ENCODE results near the gene SMIM21.

SMIM21 gene

GRCh38 chr18:75421656-75422055 is 5.8 kb downstream of the SMIM21 start:
- no peak for DNase-seq

GRCh38 chr18:75418293-75419005 is 9.1 kb downstream of the SMIM21 start:
- DNase-seq, result no peak

GRCh38 chr18:75410611-75411010 is 16.9 kb downstream of the SMIM21 start:
- DNase-seq, result no peak

GRCh38 chr18:75409806-75410205 is 17.7 kb downstream of the SMIM21 start:
- peak; percentile 21 for DNase-seq

GRCh38 chr18:75408554-75409506 is 18.7 kb downstream of the SMIM21 start:
- peak; percentile 95 for DNase-seq

- DNase-seq, result no peak
Observed at GRCh38 chr18:75407468-75408437, 19.8 kb downstream of the SMIM21 start.

GRCh38 chr18:75406491-75407445 is 20.7 kb downstream of the SMIM21 start:
- DNase-seq, result no peak

- DNase-seq, result no peak
Observed at GRCh38 chr18:75405351-75405750, 22.2 kb downstream of the SMIM21 start.

GRCh38 chr18:75400366-75400765 is 27.1 kb downstream of the SMIM21 start:
- no peak for DNase-seq

- no peak for DNase-seq
Observed at GRCh38 chr18:75395137-75395536, 32.4 kb downstream of the SMIM21 start.

- no peak for DNase-seq
Observed at GRCh38 chr18:75393721-75394120, 33.8 kb downstream of the SMIM21 start.

GRCh38 chr18:75392226-75392578 is 35.3 kb downstream of the SMIM21 start:
- DNase-seq, result no peak

GRCh38 chr18:75391279-75392225 is 36.0 kb downstream of the SMIM21 start:
- no peak for DNase-seq

GRCh38 chr18:75390854-75391253 is 36.6 kb downstream of the SMIM21 start:
- no peak for DNase-seq

- no peak for DNase-seq
Observed at GRCh38 chr18:75384144-75384543, 43.4 kb downstream of the SMIM21 start.

GRCh38 chr18:75378376-75379315 is 48.9 kb downstream of the SMIM21 start:
- DNase-seq, result no peak

GRCh38 chr18:75377926-75378325 is 49.6 kb downstream of the SMIM21 start:
- DNase-seq, result no peak

- DNase-seq, result no peak
Observed at GRCh38 chr18:75377258-75377657, 50.2 kb downstream of the SMIM21 start.

- DNase-seq, result peak; percentile 55
Observed at GRCh38 chr18:75376004-75376403, 51.5 kb downstream of the SMIM21 start.

Measured in DMS53 (cell line).